B cell (primary cell): Measurements from ENCODE around the gene CPNE1. TPM values are rescaled to one million over a fixed set of nuclear protein-coding genes. Genes with fewer than 3 reads are reported as not detected.

ENCODE experiments used
- ATAC-seq: fragments of 200-7000 bp; cut with Tn5 transposase; one replicate; pipeline ENCODE4 v1.10.0; 2021; ENCODE audit warnings: low read depth, mild to moderate bottlenecking, moderate number of reproducible peaks, moderate library complexity
- CTCF ChIA-PET: fragments of 350-600 bp; sonication (Branson Sonifier 250); formaldehyde crosslinking; loops from one replicate; lab custom pipeline; 2021; ENCODE audit warnings: antibody characterized with exemption, inconsistent platforms; lab: Charles Lee
- POLR2A ChIA-PET: fragments of 350-600 bp; sonication (Branson Sonifier 250); formaldehyde crosslinking; loops from one replicate; lab custom pipeline; 2021; ENCODE audit warnings: antibody characterized with exemption; lab: Charles Lee
- DNase-seq: peaks from one replicate; pipeline ENCODE4 v3.0.0; 2013
- H2AFZ ChIP-seq: 2 replicates; pipeline ENCODE4 v1.6.1; 2012; ENCODE audit warnings: mild to moderate bottlenecking, low read depth, low read length; ENCODE audit not compliant: insufficient read depth, poor library complexity, severe bottlenecking
- H3K27ac ChIP-seq, 2 donors: 1 replicate in 1 of 2; 2 replicates in 1 of 2; pipeline ENCODE4 v1.5.1; 2012 to 2013; ENCODE audit warnings: low read length in 2 of 2, mild to moderate bottlenecking in 2 of 2, moderate library complexity in 1 of 2
- H3K27me3 ChIP-seq, 4 experiments: fragments of 200-600 bp in 1 of 4; sonication (generic) in 1 of 4; replicated peaks in 1 of 4; 1 replicate in 2 of 4; 2 replicates in 2 of 4; pipeline versions ENCODE4 v1.6.1 to v1.7.0; 2013 to 2016; ENCODE audit warnings: low read length in 3 of 4, mild to moderate bottlenecking in 2 of 4, mixed read lengths in 1 of 4, moderate library complexity in 1 of 4; ENCODE audit not compliant: insufficient read depth in 4 of 4, control insufficient read depth in 3 of 4; ENCODE audit errors: control extremely low read depth in 1 of 4
- H3K36me3 ChIP-seq, 2 experiments: replicated peaks in 1 of 2; 1 replicate in 1 of 2; 2 replicates in 1 of 2; pipeline versions ENCODE4 v1.6.1 to v1.7.1; 2013; ENCODE audit warnings: low read length in 1 of 2; ENCODE audit not compliant: insufficient read depth in 2 of 2, control insufficient read depth in 1 of 2; ENCODE audit errors: control extremely low read depth in 1 of 2, extremely low read depth in 1 of 2
- H3K4me1 ChIP-seq, 2 donors: fragments of 200-600 bp in 1 of 2; sonication (generic) in 1 of 2; 1 replicate in 1 of 2; 2 replicates in 1 of 2; pipeline versions ENCODE4 v1.5.1 to v1.6.1; 2013 to 2017; ENCODE audit warnings: low read length in 2 of 2; ENCODE audit not compliant: control insufficient read depth in 2 of 2, insufficient read depth in 2 of 2
- H3K4me2 ChIP-seq: replicated peaks from 2 replicates; pipeline ENCODE3; 2012; ENCODE audit warnings: mild to moderate bottlenecking, low read depth, low read length; ENCODE audit not compliant: poor library complexity, severe bottlenecking
- H3K4me3 ChIP-seq, 5 experiments: fragments of 200-600 bp in 1 of 5; sonication (generic) in 1 of 5; 1 replicate in 3 of 5; 2 replicates in 2 of 5; pipeline versions ENCODE4 v1.5.1 to v1.7.0; 2011 to 2016; ENCODE audit warnings: low read length in 4 of 5, mild to moderate bottlenecking in 4 of 5, low read depth in 2 of 5, control low read depth in 1 of 5, moderate library complexity in 1 of 5; ENCODE audit not compliant: insufficient read depth in 1 of 5; ENCODE audit errors: control extremely low read depth in 1 of 5, extremely low read depth in 1 of 5
- H3K79me2 ChIP-seq: fragments of 200-600 bp; sonication (generic); one replicate; pipeline ENCODE4 v1.6.0; 2016; ENCODE audit warnings: low read length; ENCODE audit not compliant: control insufficient read depth, insufficient read depth
- H3K9ac ChIP-seq: fragments of 200-600 bp; sonication (generic); 2 replicates; pipeline ENCODE4 v1.6.1; 2017; ENCODE audit warnings: mild to moderate bottlenecking, low read length, moderate library complexity
- H3K9me3 ChIP-seq, 3 donors: one replicate each; pipeline versions ENCODE4 v1.6.1 to v1.7.1; 2013; ENCODE audit warnings: low read length in 2 of 3; ENCODE audit not compliant: control insufficient read depth in 2 of 3, insufficient read depth in 1 of 3; ENCODE audit errors: control extremely low read depth in 1 of 3
- H4K20me1 ChIP-seq: 2 replicates; pipeline ENCODE4 v1.6.0; 2012; ENCODE audit warnings: mild to moderate bottlenecking, low read length; ENCODE audit not compliant: insufficient read depth, control insufficient read depth, poor library complexity, severe bottlenecking
- H3K27ac Mint-ChIP-seq: one replicate; pipeline ENCODE4 v1.8.0; 2021; ENCODE audit warnings: mixed read lengths
- H3K27me3 Mint-ChIP-seq: one replicate; pipeline ENCODE4 v1.8.0; 2021; ENCODE audit warnings: mixed read lengths
- H3K4me1 Mint-ChIP-seq: one replicate; pipeline ENCODE4 v1.8.0; 2021; ENCODE audit warnings: mixed read lengths
- H3K4me3 Mint-ChIP-seq: one replicate; pipeline ENCODE4 v1.8.0; 2021; ENCODE audit warnings: mixed read lengths
- H3K9me3 Mint-ChIP-seq: one replicate; pipeline ENCODE4 v1.8.0; 2022; ENCODE audit warnings: mixed read lengths; ENCODE audit not compliant: insufficient read depth
- CTCF ChIP-seq: fragments of 200-600 bp; IDR thresholded peaks from one replicate; pipeline ENCODE4 v1.8.0; 2022; ENCODE audit warnings: antibody characterized with exemption, mild to moderate bottlenecking
- EZH2 ChIP-seq: IDR thresholded peaks from 2 replicates; pipeline ENCODE4 v1.6.1; 2012; ENCODE audit warnings: borderline replicate concordance, low read depth, mild to moderate bottlenecking, moderate library complexity, low read length; ENCODE audit not compliant: insufficient read depth, poor library complexity, severe bottlenecking
- WGBS: methylation state at CpG from one replicate; pipeline ENCODE4 v1.1.5; 2013; ENCODE audit warnings: missing lambda C conversion rate; ENCODE audit not compliant: insufficient coverage; 5-methylcytosine and 5-hydroxymethylcytosine counted together
- intact Hi-C: fragments of 100-400 bp; cut with micrococcal nuclease; formaldehyde crosslinking; loops from one replicate; pipeline ENCODE4 v1.10.0; 2022
- polyA plus RNA-seq: library from polyadenylated mRNA; depleted of rRNA; stranded (reverse); fragments of >200 nt; gene quantifications from 2 replicates; pipeline ENCODE4 v1.2.3, GENCODE V29; 2012
- total RNA-seq, 2 donors: library from RNA; stranded (reverse); fragments of 120-200 nt in 1 of 2; gene quantifications; 1 replicate in 1 of 2; 2 replicates in 1 of 2; pipeline versions ENCODE4 v1.2.3 to v1.2.4, GENCODE V29; 2013 to 2022

The CPNE1 gene
- total and polyA plus RNA-seq, 2 donors (not counting 1 experiment from before 2014, with no cell fraction given), result 321 to 323 TPM

- Histone ChIP-seq H3K4me3 (no peak overlapping the region), H3K27ac (peak overlapping the region; percentile 19 to 24), H3K9ac (peak overlapping the region; percentile 1), H3K27me3 (no peaks in the 10 kb centered on the region), H2AFZ (no peak overlapping the region), H3K36me3 (peaks cover 0 to 7% of the 10 kb centered on the region in 2 experiments), H3K4me1 (peaks cover 10% of the 10 kb centered on the region in 2 donors), H3K9me3 (no peaks in the 10 kb centered on the region), H4K20me1 (no peaks in the 10 kb centered on the region), H3K79me2 (peaks cover 3% of the 10 kb centered on the region), H3K4me2 (peak overlapping the region; percentile 22)
- DNase-seq, result no peak
- H3K9me3 Mint-ChIP-seq, result no peaks in the 10 kb centered on the region
- peak; percentile 70 for ATAC-seq
- ChIA-PET CTCF (no interaction called here), POLR2A (no interaction called here)
- H3K4me3 Mint-ChIP-seq, result peak overlapping the region; percentile 36
- no peak for TF ChIP-seq EZH2
- no peak for TF ChIP-seq CTCF
- intact Hi-C loops, result no loop called here
- WGBS, result 40% methylated on average over 1 of the region's 4 CpGs
- H3K27ac Mint-ChIP-seq, result peak overlapping the region; percentile 62
- H3K27me3 Mint-ChIP-seq, result no peaks in the 10 kb centered on the region
- peaks cover 16% of the 10 kb centered on the region for H3K4me1 Mint-ChIP-seq
These were observed 15.9 kb upstream of the CPNE1 start for GRCh38 chr20:35680452-35681183.

GRCh38 chr20:35674921-35675320 lies 10.2 kb upstream of the CPNE1 start:
- H3K27me3 Mint-ChIP-seq, result no peaks in the 10 kb centered on the region
- no peak overlapping the region for H3K27ac ChIP-seq
- H3K4me1 Mint-ChIP-seq, result peaks cover 3% of the 10 kb centered on the region
- H3K27me3 ChIP-seq, result no peaks in the 10 kb centered on the region
- no peak overlapping the region for H2AFZ ChIP-seq
- peaks cover 3% of the 10 kb centered on the region for H3K79me2 ChIP-seq
- no peak overlapping the region for H3K4me3 ChIP-seq
- intact Hi-C loops, result no loop called here
- H3K36me3 ChIP-seq, result peaks cover 2 to 38% of the 10 kb centered on the region in 2 experiments
- H3K27ac Mint-ChIP-seq, result no peak overlapping the region
- no peak for DNase-seq
- no peak overlapping the region for H3K9ac ChIP-seq
- WGBS, result no CpG with 5 or more reads among the region's 8 CpGs
- H3K4me3 Mint-ChIP-seq, result no peak overlapping the region
- ChIA-PET POLR2A (interaction anchor here (0.5 kb wide), 1 partner anchor 9 kb away, joined by 4 read pairs; no protein-coding TSS in a partner anchor), CTCF (no interaction called here)
- no peaks in the 10 kb centered on the region for H3K9me3 Mint-ChIP-seq
- no peaks in the 10 kb centered on the region for H3K9me3 ChIP-seq
- H3K4me1 ChIP-seq, result no peaks in the 10 kb centered on the region
- no peak for ATAC-seq
- TF ChIP-seq CTCF (no peak), EZH2 (no peak)
- H3K4me2 ChIP-seq, result no peak overlapping the region
- H4K20me1 ChIP-seq, result no peaks in the 10 kb centered on the region
